GM19467 (cell line): Measurements from ENCODE around the gene BAD.
"Not testable (repeated sequence)": the region's sequence is repeated elsewhere in the genome, so short reads cannot be mapped to it uniquely, and the experiment has no call there.

Experiments used
- ATAC-seq: cut with Tn5 transposase; IDR thresholded peaks from one replicate; pipeline ENCODE4 v1.9.1; 2021; ENCODE audit warnings: mild to moderate bottlenecking, moderate library complexity; ENCODE audit not compliant: unreplicated experiment

Gene BAD

DNA sequence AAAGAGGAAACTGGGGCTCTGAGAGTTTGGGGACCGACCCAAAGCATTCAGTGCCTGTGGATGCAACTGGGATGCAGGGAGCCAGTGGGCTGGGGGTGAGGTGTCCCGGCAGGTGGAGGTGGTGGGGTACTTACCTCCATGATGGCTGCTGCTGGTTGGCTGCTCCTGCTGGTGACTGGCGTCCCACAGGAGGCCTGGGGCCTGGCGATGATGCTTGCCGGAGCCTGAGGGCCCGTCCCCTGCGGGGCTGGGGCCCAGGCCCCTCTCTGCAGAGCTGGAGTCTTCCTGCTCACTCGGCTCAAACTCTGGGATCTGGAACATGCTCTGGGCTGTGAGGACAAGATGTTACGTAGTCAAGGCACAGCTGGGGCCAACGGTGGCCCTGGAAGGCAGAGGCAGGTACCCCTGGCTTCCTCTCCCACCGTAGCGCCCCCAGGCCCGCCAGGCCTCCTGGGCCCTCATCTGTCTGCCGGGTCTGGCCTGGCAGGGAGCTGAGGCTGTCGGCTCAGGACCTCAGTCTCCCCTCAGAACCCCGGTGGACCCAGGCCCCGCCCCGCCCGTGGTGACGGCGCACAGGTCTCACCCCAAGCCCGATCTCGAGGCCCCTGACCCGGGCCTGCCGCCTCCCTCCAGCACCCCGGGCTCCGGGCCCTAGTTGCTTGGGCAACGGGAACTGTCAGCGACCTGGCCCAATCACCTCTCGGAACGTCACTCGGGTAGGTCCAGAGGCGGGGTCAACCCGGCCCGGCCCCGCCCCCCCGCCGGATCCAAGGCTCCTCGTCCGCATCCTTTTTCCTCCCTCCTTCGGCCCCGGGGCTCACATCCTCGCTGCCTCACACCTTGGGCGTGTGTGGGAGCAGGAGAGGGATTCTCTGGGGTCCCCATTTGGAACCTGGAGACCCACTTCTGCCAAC, at the start of gene BAD:
Gene BAD, minus strand, starts transcription at position 618 of the 914 bp plus-strand sequence. Its CDS starts 297 bp downstream, at position 321.
- ATAC-seq: peak; percentile 61

DNA sequence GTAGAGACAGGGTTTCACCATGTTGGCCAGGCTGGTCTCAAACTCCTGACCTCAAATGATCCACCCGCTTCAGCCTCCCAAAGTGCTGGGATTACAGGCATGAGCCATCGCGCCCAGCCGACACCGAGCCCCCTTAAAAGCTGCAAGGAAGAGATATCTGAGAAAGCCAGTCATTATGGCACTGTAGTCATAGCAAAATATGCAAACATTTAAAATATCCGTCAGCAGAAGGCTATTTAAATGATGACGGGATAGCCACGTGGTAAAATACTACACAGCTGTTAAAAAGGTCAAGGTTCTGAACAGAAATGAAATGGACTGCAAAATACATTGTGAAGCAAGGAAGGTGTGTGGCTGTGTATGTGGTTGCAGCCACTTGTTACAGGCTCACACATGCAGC, 49.1 kb upstream of the BAD start:
- no peak for ATAC-seq

DNA sequence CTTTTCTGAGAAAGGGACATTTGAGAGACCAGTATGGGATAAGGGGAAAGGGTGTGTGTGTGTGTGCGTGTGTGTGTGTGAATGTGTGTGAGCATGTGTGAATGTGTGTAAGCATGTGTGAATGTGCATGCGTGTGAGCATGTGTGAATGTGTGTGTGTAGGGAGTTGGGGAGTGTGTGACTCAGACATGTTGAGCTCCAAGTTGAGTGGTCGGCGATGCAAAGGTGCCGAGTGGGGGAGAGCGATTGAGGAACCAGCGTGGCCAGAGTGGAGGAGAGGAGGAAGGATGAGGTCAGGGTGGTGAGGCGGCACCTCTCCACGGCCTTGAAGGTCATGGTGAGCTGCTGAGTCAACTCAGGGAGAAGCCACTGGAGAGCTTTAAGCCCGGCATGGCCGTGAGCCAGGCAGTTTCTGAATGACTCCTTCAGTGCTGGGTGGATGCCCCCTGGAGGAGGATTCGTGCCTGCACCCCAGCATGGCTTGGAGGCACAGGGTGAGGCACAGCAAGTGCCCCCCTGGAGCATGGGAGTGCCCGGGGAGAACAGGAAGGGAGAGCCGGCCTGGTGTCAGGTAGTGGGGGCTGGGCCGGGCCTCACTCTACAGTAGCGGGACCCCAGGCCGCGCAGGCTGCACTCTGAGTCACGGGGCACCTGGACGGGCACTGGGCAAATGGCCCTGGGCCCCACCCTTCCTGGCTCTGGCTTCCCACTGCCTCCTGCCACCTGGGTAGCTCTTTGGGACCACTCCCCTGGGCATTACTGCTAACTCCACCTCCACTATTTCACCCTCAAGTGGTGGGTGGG, 47.3 kb upstream of the BAD start:
- no peak for ATAC-seq

DNA sequence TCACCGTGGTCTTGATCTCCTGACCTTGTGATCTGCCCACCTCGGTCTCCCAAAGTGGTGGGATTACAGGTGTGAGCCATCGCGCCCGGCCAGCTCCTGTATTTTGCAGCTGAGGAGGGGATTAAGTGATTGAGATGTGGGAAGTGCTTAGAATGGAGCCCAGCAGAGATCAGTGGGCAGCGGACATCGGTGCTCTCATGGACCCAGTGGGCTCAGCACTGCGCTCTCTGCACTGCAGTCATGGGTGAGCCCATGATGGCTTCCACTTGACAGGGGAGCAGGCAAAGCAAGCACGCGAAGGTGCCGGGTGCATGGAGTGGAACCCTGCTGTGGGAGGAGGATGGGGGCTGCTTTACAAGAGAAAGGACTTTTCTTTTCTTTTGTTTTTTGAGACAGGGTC, 46.4 kb upstream of the BAD start:
- ATAC-seq: no peak

DNA sequence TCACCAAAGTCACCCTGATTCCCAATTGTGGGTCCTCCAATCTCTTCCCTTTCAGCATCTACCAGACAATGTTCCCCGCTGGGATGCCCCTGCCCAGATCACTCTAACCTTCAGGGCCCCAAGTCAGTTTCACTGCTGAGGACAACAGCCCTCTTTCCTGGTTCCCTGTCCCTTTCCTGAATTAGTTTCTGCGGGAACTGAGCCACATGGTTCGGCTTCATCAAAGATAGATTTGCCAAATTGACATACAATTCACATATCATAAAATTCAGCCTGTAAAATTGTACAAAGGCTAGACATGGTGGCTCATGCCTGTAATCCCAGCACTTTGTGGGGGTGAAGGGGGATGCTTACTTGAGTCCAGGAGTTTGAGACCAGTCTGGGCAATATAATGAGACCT, 43.5 kb upstream of the BAD start:
- ATAC-seq: no peak

DNA sequence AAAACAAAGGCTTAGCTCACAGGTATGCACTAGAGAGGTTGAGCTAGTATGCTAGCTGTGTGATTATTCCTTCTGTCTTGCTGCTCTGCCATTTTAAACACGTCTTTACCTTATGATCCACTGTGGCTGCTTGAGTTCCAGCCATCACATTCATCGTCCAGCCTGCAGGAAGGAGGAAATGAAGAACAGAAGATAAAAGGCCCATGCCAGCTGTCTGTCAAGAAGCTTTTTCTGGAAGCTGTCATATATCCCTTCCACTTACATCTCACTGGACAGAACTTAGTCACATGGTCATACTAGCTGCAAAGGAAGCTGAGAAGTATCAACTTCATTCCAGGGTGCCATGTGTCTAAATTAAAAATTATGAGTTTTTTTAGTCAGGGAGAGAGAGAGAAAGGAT, 42.9 kb upstream of the BAD start:
- ATAC-seq: no peak

DNA sequence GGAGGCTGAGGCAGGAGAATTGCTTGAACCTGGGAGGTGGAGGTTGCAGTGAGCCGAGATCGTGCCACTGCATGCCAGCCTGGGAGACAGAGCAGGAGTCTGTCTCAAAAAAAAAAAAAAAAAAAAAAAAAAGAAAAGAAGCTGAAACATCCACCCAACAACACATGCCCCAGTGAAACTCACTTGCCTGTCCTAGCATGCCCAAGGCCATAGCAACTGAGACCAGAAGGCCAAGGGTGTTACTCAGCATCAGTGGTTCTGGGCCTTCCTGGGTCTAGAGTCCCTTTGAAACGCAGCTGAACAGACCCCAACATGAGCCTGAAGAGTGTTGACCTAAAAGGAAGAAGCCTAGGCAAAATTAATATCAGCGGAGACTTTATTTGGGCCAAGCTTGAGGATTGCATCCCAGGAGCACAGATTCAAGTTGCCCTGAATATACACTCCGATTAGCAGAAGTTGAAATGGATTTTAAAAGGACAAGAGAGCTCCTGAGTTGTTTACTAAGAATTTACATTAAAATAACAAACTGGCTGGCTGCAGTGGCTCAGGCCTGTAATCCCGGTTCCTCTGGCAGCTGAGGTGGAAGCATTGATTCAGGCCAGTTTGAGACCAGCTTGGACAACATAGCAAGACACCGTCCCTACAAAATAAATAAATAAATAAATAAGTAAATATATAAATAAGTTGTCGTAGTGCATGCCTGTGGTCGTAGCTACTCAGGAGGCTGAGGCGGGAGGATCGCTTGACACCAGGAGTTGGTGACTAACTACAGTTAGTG, 40.4 kb upstream of the BAD start:
- ATAC-seq: no peak

DNA sequence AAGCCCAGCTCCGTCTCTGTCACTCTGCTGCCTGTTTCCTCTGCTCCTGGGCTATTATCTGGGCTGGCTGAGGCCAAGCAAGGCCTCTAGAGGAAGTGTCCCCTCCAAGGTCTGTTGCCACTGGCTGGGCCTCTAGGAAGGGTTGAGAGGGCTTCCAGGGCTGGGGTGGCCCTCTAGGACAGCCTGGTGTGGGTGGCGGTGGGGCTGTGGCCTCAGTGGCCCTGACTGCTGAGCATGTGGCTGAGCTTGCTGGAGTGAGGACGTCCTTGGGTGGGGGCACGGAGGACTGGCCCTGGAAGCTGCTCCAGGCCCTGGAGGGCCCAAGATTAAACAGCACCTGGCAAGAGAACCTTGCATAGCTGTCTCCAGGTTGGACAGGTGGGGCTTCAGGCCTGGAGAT, 39.5 kb upstream of the BAD start:
- ATAC-seq: not testable (repeated sequence)

DNA sequence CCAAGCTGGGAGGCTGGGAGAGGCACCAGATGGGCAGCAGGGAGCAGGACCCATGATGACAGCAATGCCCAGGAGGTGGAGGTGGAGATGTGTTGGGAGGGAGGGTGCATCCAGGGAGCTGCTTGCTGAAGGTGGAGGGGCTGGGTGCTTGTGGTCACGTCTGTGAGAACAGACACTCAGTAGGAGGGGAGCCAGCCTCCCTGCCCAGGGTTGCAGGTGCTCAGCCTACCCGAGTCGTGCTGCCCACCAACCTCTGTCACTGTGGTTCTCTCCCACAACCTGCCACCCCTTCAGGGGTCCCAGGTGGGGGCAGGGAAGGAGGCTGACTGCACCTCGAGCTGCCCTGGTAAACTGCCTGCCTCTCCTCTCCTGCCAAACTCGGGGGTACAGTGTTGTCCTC, 38.9 kb upstream of the BAD start:
- ATAC-seq: no peak

DNA sequence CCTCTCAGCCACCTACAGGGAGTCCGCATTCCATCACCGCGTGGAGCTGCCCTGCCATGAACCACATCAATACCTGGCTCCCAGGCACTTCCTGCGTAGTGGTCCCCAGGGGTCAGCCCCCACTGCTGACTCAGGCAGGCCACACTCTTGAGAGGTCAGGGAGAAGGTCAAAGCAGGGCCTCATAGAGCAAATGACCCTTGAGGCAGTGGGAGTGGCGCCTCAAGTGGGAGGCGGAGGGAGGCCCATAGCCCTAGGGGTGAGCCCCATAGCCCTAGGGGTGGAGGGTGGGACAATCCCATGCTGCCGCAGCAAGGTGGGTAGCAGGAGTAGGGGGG, 38.4 kb upstream of the BAD start:
- no peak for ATAC-seq

DNA sequence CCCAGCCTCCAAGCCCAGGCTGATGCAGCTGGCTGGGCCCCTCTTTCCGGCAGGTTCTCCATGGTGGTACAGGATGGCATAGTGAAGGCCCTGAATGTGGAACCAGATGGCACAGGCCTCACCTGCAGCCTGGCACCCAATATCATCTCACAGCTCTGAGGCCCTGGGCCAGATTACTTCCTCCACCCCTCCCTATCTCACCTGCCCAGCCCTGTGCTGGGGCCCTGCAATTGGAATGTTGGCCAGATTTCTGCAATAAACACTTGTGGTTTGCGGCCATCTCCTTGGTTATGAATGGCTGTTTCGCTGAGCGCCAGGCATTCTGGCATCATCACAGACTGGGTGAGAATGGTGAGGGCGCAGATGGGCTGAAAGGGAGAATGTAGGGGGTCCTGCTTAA, 37.1 kb upstream of the BAD start:
- ATAC-seq: no peak

DNA sequence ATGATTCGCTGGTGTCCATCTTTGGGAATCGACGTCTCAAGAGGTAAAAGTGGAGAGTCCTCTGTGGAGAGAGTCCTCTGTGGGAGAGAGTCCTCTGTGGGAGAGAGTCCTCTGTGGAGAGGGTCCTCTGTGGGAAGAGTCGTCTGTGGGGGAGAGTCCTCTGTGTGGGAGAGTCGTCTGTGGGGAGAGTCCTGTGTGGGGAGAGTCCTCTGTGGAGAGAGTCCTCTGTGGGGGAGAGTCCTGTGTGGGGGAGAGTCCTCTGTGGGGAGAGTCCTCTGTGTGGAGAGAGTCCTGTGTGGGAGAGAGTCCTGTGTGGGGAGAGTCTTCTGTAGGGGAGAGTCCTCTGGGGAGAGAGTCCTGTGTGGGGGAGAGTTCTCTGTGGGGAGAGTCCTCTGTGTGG, 36.6 kb upstream of the BAD start:
- no peak for ATAC-seq

DNA sequence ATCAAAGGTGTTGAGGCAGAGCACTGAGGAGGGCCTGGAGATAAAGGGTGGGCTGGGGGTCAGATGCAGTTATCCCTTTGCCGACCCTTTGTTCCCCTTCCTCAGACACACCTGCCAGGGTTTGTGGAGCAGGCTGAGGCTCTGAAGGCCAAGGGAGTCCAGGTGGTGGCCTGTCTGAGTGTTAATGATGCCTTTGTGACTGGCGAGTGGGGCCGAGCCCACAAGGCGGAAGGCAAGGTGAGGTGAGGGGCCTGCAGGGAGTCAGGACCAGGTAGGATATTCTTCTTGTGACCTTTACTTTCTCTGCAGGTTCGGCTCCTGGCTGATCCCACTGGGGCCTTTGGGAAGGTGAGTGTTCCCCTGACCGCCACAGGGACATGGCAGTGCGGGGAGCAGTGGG, 36.1 kb upstream of the BAD start:
- ATAC-seq: no peak

DNA sequence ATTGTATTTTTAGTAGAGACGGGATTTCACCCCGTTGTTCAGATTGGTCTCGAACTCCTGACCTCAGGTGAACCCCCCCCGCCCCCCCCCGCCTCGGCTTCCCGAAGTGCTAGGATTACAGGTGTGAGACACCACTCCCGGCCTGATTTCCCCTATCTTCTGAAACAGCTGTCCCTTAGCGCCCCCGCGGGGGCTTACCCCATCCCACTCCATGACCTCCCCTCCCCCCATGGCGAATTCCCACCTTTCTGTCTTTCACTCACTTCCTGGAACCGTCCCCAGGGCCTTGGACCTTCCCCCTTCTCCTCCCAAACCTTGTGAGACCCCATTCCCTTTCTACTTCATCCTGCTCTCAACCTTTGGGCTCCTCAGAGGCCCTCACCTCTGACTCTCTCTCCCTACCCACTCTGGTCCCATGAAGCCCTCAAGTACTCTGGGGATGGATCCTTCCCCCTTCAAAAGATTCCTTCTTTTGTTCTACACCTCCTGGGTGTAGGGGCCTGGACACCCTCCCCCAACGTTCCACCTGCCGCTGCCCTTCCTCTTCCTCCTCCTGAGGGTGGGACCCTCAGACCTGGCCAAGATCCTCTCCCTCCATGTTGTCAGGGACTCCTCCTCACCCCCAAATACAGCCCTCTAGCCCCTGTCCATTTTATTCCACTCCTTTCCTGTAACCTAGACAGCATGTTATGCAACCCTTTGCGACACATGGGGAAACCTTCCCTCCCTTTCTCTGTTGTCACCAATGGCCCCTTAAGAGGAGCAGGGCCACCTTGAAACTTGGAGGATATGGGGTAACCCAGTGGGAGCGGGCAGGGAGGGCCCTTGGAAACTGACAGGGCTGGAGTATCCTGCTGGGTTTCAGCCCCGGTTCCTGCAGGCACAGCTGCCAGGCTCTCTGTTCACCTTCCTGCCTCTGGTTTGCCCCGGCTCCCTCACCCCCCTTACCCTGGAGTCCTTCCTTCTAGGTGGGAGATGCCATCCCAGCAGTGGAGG, 34.6 kb upstream of the BAD start:
- ATAC-seq: no peak

DNA sequence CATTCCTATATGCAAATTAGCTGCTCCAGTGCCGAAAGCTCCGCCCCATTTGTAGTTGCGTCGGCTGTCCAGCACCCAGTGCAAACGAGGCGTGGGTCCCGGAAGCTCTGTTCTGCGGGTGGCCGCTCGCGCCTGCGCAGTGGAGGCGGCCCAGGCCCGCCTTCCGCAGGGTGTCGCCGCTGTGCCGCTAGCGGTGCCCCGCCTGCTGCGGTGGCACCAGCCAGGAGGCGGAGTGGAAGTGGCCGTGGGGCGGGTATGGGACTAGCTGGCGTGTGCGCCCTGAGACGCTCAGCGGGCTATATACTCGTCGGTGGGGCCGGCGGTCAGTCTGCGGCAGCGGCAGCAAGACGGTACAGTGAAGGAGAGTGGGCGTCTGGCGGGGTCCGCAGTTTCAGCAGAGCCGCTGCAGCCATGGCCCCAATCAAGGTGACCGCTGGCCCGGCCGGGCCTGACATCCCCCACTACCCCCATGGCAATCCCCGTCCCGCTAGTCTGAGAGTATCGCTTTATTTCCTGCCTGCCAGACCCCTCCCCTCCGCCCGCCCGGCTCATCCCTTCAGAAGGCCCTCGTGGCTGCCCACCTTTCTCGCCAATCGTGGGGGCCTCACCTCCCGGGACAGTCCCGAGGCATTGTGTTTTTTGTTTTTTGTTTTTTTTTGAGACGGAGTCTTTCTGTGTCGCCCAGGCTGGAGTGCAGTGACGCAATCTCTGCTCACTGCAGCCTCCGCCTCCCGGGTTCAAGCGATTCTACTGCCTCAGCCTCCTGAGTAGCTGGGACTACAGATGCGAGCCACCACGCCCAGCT, 33.7 kb upstream of the BAD start, which contains the start of gene PRDX5:
Gene PRDX5, plus strand, starts transcription at position 161 of the 805 bp plus-strand sequence. Its CDS starts 95 bp downstream, at position 256.
- peak; percentile 60 for ATAC-seq

DNA sequence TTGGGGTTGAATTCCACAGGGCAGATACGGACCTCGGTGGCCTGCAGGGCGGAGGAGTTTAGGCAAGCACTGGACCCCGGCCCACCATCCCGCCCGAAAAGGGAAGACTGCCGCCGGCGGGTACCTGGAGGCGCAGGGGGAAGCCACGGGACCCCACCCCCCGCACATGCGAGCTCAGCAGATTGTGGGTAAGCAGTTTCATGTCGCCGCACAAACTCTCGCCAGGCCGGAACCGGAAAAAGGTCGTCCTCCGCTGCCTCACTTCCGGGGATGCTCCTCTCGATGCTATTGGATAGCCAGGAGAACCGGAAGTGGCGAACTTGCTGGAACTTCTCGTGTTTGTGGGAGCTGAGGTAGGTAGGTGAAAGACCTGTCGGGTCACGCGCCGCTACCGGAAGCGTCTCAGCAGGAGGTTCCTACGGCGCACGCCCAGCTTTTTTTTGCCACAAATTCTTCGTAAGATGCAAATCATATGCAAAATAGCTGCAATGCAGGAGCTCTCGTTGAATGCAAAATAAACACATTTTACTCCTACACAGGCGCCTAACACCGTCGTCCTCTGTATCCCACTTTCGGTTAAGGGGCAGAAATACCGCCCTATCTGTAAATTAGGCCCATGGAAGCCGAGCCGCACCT, 33.0 kb upstream of the BAD start, which contains the start of gene TRMT112:
Gene TRMT112, minus strand, starts transcription at position 235 of the 636 bp plus-strand sequence. Its CDS starts 33 bp downstream, at position 202.
- peak; percentile 52 for ATAC-seq

DNA sequence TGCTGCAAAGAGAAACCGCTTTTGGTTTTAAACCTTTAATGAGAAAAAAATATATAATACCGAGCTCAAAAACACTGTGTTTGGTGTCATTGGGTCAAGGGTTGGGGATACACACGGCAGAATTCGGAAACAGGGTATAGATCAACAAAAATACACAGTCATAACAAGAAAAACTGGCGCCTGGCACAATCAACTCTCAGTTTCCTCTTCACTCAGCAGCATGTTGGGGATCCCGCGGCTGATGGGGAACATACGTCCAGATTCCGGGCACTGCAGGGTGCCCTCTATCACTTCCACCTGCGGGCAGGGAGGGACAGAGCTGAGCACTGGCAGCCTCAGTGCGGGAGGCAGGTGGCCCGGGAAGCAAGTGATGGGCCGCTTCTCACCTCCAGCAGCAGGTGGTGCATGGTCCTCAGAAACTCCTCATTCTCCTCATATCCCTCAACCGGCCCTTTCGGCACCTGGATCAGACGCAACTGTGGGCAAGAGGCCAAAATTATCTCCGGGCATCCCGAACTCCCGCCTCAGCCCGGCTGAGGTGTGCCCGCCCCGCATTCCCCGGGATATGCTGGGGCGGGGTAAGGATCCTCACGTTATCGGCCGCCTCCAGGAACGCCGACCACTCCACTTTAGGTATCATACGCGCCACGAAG, 32.3 kb upstream of the BAD start:
- ATAC-seq: peak; percentile 5
